Choroid plexus epithelial cell (primary cell): ENCODE measurements around the gene CCDC110.

Experiments used
- DNase-seq: peaks from one replicate; pipeline ENCODE4 v3.0.0-alpha.2; 2010; ENCODE audit warnings: low read depth
- H3K4me3 ChIP-seq: 2 replicates; pipeline ENCODE4 v1.5.1; 2011; ENCODE audit warnings: low read depth, mild to moderate bottlenecking, control low read depth, low read length, moderate library complexity
- TF ChIP-seq, protein P1 (sequence below): conservative IDR thresholded peaks from 2 replicates; pipeline ENCODE4 v1.5.1; 2011; ENCODE audit warnings: low read depth, mild to moderate bottlenecking, control low read depth, inconsistent platforms, low read length, moderate library complexity

Gene CCDC110

DNA sequence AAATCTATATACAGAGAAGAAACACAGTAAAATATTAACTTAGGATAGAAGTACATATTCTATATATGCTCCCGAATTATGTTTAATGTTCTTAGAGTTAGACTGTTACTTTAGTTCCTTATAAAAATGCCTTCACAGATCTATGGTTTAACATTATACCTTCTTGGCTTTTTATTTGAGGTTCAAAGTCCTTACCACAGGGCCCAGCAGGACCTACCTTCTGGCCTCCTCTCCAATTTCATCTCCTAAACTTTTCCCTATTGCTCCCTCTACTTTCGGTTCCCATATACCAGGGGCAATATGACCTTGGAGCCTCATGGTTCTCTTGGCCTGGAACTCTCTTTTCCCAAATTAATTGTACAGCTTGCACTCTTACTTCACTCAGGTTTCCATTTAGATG lies 63.1 kb downstream of the CCDC110 start:
- no peak overlapping the region for H3K4me3 ChIP-seq
- TF ChIP-seq, protein P1, sequence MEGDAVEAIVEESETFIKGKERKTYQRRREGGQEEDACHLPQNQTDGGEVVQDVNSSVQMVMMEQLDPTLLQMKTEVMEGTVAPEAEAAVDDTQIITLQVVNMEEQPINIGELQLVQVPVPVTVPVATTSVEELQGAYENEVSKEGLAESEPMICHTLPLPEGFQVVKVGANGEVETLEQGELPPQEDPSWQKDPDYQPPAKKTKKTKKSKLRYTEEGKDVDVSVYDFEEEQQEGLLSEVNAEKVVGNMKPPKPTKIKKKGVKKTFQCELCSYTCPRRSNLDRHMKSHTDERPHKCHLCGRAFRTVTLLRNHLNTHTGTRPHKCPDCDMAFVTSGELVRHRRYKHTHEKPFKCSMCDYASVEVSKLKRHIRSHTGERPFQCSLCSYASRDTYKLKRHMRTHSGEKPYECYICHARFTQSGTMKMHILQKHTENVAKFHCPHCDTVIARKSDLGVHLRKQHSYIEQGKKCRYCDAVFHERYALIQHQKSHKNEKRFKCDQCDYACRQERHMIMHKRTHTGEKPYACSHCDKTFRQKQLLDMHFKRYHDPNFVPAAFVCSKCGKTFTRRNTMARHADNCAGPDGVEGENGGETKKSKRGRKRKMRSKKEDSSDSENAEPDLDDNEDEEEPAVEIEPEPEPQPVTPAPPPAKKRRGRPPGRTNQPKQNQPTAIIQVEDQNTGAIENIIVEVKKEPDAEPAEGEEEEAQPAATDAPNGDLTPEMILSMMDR, result no peak
- no peak for DNase-seq

DNA sequence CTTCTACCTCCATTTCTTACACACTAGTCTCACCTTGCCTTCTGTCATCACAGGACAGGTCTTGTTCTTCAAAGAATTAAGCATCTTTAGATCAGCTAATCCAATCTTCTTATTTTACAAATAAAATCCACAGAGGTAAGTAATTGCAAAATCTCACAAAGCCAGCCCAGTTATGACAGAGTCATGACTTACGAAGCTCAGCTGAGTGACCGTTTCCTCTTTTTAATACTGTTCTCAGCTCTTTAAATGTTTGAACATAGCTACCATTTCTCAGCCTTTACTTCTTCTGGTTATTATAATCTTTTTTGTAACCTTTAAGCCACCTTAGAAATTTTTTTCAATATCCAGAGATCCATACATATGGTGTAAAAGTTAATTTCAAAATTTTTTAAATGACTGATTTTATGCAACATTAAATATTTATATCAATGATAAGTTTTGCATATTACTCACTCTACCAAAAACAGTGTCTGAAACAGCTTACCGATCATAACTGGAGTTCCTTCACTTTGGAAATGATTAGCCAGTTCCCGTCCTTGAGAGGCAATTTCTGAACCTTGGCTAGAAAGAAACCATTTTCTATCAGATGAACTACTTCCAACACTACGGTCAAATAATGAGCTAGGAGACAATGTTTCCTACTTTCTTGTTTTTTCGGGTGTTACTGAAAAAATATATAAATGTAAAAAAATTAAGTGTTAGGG lies 66.1 kb downstream of the CCDC110 start:
- no peak overlapping the region for H3K4me3 ChIP-seq
- TF ChIP-seq, protein P1, result no peak
- no peak for DNase-seq

DNA sequence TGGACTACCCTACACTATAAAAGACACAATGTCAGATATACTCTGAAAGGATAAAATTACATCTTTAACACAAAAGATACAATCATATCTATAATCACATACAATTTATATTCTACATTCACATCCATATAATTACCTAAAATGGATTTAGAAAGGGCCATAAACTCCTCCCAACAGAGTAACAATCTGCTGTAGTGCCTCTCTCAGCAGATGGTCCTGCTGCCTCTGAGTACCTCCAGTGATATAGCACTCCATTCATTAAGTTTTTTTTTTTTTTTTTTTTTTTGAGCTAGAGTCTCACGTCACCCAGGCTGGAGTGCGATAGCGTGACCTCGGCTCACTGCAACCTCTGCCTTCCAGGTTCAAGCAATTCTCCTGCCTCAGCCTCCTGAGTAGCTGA lies 67.5 kb downstream of the CCDC110 start:
- TF ChIP-seq, protein P1, result no peak
- H3K4me3 ChIP-seq, result no peak overlapping the region
- no peak for DNase-seq

DNA sequence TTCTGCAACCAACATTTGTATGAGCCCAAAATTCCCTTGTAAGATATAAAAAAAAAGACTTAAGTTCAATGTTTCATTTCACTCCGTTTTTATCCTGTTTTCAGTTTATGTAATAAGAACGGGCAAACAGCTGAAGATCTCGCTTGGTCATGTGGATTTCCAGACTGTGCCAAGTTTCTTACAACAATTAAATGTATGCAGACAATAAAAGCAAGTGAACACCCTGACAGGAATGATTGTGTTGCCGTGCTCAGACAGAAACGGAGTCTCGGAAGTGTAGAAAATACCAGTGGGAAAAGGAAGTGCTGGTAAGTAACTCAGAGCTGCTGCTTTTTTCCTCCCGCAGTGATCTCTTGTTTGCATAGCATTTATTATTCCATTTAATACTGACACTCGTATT lies 72.1 kb downstream of the CCDC110 start:
- no peak for DNase-seq
- TF ChIP-seq, protein P1, result no peak
- no peak overlapping the region for H3K4me3 ChIP-seq

DNA sequence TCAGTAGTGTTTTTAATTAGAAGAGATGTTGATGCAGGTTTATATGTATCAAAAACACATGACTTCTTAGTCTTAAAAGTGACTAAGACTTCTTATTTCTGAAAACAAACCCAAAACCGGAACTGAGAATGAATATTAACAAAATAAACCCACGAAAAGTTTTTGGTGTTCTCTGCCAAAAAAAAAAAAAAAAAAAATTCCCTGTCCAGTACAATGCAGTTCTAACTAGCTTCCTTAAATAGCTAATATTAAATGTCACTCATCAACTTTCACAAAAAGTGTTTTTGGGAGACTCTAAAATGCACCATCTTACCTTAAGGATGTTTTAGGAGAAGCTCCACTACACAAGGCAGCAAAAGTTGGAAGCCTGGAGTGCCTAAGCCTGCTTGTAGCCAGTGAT lies 72.9 kb downstream of the CCDC110 start:
- H3K4me3 ChIP-seq, result no peak overlapping the region
- TF ChIP-seq, protein P1, result no peak
- no peak for DNase-seq

DNA sequence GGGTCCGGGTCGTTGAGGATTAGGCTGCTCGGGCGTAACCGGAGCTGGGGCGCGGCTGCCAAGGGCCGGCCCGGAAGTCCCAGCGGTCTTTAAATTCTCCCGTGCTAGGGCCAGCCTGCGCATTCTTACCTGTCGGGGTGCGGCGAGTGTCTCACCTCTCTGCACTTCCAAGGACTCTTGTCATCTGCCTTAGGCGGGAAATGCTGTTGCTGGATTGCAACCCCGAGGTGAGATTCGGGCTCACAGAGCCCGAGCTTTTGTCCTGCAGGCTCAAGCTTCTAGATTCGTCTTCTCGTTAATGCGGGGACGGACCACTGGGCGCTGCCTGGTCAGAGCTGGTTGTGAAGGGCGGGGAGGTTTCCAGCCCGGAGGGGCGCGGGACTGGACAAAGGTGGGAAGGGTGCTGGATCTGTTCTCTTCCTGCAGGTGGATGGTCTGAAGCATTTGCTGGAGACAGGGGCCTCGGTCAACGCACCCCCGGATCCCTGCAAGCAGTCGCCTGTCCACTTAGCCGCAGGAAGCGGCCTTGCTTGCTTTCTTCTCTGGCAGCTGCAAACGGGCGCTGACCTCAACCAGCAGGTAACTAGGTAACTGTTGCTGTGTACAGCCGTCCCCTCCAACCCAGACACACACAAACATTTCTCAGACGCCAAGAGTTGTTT lies 74.7 kb downstream of the CCDC110 start, which contains the start of gene ANKRD37:
Gene ANKRD37 (plus strand): TSS at position 118 of the 662 bp plus-strand sequence. CDS start 83 bp downstream, at position 201.
- DNase-seq, result peak; percentile 78
- TF ChIP-seq, protein P1, result peak; percentile 16
- H3K4me3 ChIP-seq, result peak within 1 kb of the TSS; percentile 77
